ENCODE measurements around the gene EGFL7. TPM values are rescaled to one million over a fixed set of nuclear protein-coding genes. Genes with fewer than 3 reads are reported as not detected.

The EGFL7 gene
- total RNA-seq, 1 donor from 2014 or later = 1.0 TPM

GRCh38 chr9:136643596-136644342 lies 18.9 kb upstream of the EGFL7 start:
- intact Hi-C loops (cut with micrococcal nuclease) = loop anchor here (1.0 kb wide), 1 partner anchor 158 kb away; no protein-coding TSS in a partner anchor

- intact Hi-C loops (cut with micrococcal nuclease) = loop anchor here (1.0 kb wide), 1 partner anchor 159 kb away; no protein-coding TSS in a partner anchor
These were observed 18.4 kb upstream of the EGFL7 start for GRCh38 chr9:136644343-136644592.

- intact Hi-C loops (cut with micrococcal nuclease) = loop anchor here (1.0 kb wide), 1 partner anchor 159 kb away; no protein-coding TSS in a partner anchor
These were observed 17.9 kb upstream of the EGFL7 start for GRCh38 chr9:136644593-136645351.

GRCh38 chr9:136645352-136645902 lies 17.3 kb upstream of the EGFL7 start:
- intact Hi-C loops (cut with micrococcal nuclease) = no loop called here

DNA sequence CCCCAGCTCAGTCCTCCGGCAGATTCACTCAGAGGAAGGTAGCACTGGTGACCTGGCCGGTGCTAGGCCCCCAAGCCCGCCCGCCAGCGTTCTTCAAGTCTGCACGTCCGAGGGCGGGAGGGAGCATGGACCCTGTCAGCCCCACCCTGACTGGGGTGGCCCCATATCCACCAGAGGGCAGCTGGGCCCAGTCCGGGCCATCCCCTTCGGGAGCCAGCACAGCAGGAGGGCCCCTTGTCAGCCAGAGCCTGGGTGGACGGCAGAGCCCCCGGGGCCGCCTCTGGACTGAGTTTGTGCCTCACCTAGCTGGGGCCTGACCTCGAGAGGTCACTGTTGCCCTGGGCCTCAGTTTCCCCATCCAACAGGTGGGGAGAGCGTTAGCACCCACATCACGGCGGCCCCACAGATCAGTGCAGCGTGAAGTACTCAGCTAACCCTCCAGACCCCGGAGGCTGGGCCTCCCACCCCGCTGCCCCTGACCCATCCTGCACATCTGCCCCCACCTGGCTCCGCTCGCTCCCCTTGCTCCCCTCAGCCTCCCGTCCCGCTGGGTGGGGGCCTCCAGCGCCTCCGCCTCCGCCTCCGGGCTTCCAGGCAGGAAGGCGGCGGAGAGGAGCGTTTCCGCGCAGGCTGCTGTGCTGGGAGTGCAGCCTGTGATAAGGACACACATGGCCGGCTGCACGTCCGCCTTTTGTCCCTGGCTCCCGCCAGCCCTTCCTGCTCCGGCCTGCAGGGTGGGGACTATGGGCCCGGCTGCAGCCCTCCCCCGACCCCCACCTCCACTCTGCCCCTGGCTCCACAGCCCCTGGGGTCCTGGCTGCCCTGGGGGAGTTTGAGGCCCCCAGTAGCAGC lies 16.6 kb upstream of the EGFL7 start:
- intact Hi-C loops (cut with micrococcal nuclease) = no loop called here

GRCh38 chr9:136646827-136647711 lies 15.6 kb upstream of the EGFL7 start:
- intact Hi-C loops (cut with micrococcal nuclease) = no loop called here

DNA sequence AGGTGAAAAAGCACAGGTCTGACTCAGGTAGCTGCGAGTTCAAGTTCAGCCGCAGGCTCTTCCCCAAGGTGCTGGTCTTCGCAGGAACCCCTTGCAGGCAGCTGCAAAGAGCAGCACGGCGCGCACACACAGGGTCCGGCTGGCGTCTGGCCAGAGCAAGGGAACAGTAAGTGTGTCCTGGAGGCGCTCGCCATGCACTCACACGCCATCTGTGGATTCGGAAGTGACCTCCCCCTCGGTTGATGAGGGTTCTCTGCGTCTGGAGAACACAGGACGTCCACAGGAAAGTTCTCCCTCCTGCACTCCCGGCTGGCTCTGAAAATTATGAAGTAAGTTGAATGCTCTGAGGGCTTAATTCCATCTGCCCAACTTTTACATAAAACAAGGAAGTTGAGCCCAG lies 14.0 kb upstream of the EGFL7 start:
- intact Hi-C loops (cut with micrococcal nuclease) = no loop called here

DNA sequence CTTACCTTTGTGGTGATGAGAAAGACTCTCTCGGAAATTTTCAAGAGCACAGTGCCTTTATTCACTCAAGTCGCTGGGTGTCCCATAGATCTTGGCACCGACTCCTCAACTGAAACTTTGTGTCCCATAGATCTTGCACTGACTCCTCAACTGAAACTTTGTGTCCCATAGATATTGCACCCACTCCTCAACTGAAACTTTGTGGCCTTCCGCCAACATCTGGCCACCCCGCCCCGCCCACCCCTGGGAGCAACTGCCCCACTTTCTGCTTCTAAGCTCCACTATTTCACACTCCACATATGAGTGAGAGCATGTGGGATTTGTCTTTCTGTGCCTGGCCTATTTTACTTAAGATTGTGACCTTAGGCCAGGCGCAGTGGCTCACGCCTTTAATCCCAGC lies 12.7 kb upstream of the EGFL7 start:
- intact Hi-C loops (cut with micrococcal nuclease) = no loop called here

- intact Hi-C loops (cut with micrococcal nuclease) = no loop called here
These were observed 12.1 kb upstream of the EGFL7 start for GRCh38 chr9:136650648-136651047.

DNA sequence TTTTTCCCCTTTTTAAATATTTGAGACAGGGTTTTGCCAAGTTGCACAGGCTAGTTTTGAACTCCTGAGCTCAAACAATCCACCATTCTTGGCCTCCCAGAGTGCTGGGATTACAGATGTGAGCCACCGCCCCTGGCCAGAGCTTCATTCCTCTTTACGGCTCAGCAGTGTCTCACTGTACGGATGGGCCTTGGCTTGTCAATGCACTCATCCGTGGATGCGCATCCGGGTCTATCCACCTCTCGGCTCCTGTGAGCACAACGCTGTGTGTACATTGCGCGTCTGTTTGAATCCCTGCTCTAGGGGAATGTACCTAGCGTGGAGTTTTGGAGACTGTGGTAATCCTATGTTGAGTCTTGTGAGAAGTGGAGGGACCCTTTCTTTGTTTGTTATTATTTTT lies 10.9 kb upstream of the EGFL7 start:
- intact Hi-C loops (cut with micrococcal nuclease) = no loop called here

DNA sequence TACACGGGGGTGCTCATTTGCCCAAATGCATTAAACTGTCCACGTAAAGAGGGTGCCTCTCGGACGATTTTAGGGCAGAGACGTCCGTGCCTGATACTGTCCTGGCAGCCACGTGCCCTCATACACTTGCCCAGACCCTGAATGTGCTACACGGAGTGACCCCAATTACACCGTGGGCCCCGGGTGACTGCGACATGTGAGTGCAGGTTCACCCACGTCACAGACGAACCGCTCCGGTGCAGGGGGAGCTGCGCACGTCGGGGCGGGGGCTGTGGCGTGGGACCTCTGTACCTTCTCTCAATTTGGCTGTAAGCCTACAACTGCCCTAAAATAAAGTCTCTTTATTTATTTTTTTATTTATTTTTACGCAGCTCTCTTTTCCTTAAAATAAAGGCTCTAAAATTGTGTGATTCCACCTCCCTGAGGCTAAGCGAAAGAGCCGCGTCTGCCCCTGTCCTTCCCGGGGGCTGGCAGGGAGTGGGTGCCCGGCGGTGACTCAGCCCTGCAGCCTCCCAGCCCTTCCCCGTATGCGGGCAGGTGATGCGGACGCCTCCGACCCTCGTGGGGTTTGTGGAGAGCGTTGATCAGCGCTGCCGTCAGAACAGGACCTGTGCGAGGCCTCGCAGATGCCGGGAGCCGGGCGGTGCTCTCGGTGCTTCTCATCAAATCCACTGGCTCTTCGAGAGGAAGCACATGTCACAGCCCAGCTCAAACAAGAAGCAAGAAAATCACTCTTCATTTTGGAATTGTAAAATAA lies 9.2 kb upstream of the EGFL7 start:
- intact Hi-C loops (cut with micrococcal nuclease) = no loop called here

DNA sequence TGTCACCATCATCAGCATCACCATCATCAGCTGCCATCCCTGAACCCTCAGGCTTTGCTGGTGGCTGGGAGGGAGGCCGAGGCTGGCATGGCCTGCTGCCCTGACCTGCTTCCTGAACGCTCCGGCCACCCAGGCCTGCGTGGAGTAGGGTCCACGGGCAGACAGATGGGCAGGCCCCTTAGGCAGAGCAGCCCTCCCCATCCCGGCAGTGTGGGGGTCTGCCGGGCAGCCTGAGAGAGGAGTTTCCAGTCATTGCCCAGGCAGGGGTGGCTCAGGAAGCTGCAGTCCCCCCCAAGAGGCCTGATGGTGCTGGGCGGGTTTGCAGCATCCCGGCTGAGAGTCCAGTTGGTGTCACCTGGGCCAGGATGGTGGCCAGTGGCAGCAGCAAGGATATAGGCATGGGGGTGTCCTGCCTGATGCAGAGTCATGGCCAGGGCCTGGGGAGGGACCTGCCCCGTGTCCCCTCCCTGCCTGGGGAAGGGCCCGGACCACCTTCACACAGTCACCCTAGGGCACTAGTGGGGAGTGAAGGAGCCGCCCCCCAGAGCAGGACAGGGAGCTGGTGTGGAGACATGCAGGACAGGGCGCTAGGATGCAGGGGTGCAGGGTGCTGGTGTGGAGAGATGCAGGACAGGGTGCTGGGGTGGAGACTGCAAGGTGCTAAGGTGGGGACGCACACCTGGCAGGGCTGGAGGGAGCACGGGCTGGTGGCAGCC lies 7.7 kb upstream of the EGFL7 start:
- intact Hi-C loops (cut with micrococcal nuclease) = no loop called here

DNA sequence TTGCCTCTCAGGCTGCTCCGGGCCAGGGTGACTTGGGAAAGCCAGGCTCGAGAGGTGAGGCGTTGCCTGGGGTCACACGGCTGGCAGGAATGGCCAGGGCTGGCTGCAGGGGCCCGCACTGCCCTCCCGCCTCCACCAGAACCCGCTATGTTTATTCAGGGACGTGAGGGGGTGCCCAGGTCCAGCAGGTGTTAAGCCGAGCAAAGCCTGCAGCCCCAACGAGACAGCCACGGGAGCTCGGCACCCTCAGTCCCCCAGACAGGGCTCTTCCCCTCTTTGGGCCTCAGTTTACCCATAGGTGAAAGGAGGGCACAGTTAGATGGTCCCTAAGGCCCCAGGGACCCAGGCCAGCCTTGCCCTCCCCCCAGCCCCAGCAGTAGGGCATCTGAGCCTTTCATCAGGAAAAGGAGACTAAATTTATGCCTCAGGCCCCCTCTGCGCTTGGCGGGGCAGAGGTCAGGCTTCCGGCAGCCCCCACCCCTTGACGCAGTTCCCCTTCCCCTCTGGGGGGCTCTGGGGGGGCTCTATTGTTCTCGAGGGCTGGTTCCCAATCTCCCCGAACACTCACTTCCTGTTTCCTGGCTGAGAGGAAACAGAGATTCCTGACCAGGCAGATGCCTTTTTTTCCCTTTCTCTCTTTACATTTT lies 7.1 kb upstream of the EGFL7 start:
- intact Hi-C loops (cut with micrococcal nuclease) = no loop called here

DNA sequence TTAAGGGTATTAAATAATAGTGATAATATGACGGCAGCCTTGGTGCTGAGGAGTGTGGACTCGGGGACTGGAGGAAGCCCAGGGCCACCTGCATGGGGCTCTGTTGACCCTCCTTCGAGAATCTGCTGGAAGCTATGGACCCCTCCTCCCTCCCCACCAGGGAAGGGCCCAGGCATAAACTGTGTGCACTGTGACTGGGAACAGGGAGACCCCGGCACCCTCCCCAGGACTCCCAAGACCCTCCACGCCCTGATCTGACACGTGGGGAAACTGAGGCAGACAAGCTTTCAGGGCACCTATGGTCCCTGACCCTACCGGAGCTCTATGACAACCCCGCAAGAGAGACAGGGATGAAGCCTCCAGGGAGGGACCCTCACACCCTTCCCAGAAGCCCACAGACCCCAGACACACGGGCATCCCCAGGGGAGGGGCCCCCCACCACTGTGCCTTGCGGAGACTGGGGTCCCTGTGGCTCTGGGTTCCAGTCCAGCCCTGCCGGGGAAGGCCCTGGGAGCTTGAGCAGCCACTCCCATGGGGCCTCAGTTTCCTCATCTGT lies 6.5 kb upstream of the EGFL7 start:
- intact Hi-C loops (cut with micrococcal nuclease) = no loop called here

DNA sequence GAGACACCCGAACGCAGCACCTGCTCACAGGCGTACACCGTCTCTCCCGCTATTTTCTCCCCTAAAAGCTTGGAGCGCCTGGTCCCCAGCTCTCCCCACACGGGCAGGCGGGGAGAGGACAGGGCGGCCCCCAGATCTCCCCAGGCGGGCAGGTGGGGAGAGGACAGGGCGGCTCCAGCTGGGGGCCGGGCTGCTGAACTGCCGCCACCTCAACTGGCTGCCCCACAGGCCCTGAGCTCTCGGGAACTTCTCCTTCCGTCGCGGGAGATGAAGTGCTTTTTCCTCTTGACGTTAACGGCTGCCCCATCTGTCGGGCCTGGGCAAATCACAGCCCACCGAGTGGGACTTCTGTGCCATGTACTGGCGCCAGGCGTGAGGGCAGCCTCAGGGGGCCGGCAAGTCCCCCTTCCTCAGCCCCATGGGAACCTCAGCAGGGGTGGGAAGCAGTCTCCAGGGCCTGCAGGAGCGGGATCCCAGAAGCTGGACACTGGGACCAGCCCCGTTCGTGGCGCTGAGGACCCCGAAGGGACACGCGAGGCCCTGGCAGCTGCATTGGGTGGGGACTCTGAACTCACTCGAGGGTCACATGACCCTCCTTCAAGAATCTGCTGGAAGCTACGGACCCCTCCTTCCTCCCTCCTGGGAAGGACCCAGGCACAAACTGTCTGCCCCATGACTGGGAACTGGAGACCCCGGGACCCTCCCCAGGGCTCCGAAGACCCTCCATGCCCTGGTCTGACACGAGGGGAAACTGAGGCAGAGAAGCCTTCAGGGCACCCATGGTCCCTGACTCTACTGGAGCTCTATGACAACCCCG lies 5.7 kb upstream of the EGFL7 start:
- intact Hi-C loops (cut with micrococcal nuclease) = no loop called here

- intact Hi-C loops (cut with micrococcal nuclease) = no loop called here
These were observed 4.5 kb upstream of the EGFL7 start for GRCh38 chr9:136657974-136658848.
